Occipital lobe (tissue), 2 donors: ENCODE results near the gene FLNC. TPM values are rescaled to one million over a fixed set of nuclear protein-coding genes. Genes with fewer than 3 reads are reported as not detected.
A peak's percentile ranks its signal among the peaks of the same experiment; 100 is the strongest.

Experiments used
- DNase-seq: peaks from one replicate; lab custom pipeline; 2025; lab: John Stamatoyannopoulos, UW
- total RNA-seq: library from RNA; depleted of rRNA; stranded (reverse); fragments of >200 nt; gene quantifications from one replicate; pipeline ENCODE4 v1.2.3, GENCODE V29; 2014

FLNC gene, protein sequence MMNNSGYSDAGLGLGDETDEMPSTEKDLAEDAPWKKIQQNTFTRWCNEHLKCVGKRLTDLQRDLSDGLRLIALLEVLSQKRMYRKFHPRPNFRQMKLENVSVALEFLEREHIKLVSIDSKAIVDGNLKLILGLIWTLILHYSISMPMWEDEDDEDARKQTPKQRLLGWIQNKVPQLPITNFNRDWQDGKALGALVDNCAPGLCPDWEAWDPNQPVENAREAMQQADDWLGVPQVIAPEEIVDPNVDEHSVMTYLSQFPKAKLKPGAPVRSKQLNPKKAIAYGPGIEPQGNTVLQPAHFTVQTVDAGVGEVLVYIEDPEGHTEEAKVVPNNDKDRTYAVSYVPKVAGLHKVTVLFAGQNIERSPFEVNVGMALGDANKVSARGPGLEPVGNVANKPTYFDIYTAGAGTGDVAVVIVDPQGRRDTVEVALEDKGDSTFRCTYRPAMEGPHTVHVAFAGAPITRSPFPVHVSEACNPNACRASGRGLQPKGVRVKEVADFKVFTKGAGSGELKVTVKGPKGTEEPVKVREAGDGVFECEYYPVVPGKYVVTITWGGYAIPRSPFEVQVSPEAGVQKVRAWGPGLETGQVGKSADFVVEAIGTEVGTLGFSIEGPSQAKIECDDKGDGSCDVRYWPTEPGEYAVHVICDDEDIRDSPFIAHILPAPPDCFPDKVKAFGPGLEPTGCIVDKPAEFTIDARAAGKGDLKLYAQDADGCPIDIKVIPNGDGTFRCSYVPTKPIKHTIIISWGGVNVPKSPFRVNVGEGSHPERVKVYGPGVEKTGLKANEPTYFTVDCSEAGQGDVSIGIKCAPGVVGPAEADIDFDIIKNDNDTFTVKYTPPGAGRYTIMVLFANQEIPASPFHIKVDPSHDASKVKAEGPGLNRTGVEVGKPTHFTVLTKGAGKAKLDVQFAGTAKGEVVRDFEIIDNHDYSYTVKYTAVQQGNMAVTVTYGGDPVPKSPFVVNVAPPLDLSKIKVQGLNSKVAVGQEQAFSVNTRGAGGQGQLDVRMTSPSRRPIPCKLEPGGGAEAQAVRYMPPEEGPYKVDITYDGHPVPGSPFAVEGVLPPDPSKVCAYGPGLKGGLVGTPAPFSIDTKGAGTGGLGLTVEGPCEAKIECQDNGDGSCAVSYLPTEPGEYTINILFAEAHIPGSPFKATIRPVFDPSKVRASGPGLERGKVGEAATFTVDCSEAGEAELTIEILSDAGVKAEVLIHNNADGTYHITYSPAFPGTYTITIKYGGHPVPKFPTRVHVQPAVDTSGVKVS (N-terminal part only)
- total RNA-seq: 3.6 TPM

DNA sequence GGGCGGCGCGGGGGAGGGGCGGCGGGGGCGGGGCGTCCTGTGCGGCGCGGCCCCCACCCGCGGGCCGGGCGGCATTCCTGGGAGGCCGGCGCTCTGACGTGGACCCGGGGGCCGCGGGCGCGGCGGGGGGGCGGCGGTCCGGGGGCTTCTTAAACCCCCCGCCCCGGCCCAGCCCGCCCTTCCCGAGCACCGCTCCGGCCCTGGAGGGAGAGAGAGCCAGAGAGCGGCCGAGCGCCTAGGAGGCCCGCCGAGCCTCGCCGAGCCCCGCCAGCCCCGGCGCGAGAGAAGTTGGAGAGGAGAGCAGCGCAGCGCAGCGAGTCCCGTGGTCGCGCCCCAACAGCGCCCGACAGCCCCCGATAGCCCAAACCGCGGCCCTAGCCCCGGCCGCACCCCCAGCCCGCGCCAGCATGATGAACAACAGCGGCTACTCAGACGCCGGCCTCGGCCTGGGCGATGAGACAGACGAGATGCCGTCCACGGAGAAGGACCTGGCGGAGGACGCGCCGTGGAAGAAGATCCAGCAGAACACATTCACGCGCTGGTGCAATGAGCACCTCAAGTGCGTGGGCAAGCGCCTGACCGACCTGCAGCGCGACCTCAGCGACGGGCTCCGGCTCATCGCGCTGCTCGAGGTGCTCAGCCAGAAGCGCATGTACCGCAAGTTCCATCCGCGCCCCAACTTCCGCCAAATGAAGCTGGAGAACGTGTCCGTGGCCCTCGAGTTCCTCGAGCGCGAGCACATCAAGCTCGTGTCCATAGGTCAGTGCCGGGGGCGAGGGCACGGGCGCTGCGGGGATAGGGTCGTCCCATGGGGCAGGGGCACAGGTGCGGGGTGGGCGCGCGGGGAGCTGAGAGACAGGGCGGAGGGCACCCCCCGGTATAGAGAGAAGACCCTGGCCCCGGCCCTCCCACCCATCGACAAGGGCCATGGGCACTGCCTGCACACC lies at the start of gene FLNC:
FLNC (plus strand) TSS at position 176 of the 947 bp plus-strand sequence; CDS start at position 408, 232 bp downstream.
- no peak for DNase-seq

DNA sequence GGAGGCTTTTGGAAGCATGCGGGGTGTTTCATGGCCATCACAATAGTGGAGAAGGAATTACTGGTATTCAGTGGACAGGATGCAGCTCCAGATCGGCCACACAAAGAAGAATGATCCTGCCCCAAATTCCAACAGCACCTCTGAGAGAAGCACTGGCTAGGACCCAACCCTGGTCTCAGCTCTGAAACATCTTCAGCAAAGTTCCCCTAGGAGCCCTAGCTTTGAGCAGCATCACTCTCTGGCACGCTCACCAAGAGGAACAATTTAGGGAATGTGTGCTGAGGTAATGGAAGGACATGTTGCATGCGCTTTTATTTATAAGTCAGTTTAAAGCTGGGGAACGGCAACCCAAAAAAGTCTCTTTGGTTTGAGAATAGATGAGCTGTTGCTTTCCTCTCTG lies 49.1 kb upstream of the FLNC start:
- no peak for DNase-seq

DNA sequence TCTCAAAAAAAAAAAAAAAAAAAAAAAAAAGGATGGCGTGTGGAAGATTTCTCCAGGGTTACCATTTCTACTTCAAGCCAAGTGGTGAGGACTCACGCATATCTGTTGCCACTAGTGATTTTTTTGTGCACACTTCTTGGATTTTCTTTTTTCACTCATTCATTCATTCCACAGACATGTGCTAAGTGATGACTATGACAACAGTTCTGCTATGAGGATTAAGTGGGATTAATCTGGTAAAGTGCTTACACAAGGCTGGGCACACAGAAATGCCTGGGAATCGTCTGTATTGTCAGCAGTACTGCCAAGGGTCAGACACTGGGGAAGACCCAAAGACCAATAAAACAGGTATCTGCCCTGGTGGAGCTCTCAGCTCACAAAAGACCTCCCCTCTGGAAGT lies 48.4 kb upstream of the FLNC start:
- no peak for DNase-seq

DNA sequence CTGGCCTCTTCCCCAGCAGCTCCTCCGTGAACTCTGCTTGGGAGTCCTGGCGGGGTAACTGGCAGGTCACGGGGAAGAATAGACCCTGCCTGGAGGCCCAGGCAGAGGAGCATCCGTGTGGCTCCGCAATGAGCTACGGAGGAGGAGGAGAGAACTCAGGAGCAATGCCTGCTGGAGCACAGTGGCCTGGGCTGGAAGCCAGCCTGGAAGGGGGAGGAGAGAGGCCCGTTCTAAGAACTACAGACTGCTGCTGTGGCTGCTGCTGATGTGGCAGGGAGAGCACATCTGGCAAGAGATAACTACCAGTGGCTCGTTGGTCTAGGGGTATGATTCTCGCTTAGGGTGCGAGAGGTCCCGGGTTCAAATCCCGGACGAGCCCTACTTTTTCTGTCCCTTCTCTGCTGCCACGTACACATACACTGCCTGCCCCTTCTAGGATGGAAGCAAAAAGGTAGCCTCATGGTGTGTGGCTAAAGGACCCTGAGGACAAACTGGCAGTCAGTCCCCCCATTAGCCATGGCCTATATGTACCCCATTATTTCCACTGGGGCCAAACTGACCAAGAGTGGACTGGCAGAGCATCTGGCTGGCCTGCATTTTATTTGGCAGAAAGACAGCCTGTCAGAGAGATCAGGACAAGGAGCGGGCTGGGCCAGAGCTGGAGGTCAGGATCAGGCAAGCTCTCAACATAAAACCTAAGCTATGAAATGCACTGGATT lies 46.9 kb upstream of the FLNC start:
- peak; percentile 51 for DNase-seq

DNA sequence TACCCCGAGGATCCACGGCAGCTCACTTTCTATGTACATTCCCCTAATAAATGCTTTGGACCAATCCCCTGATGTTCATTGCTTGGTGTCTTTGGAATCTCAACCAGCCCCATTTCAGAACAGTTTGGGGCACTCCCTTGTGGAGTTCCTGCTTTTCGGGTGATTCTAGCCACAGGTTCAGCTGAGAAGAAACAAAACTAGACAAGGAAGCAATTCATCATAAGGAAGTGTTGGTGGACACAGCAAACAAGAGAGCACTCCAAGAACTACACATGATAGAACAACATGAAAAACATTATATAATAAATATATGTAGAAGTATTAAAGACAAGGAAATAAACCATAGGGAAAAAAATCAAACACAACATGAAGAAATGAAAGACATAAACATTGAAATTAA lies 44.5 kb upstream of the FLNC start:
- DNase-seq: no peak

DNA sequence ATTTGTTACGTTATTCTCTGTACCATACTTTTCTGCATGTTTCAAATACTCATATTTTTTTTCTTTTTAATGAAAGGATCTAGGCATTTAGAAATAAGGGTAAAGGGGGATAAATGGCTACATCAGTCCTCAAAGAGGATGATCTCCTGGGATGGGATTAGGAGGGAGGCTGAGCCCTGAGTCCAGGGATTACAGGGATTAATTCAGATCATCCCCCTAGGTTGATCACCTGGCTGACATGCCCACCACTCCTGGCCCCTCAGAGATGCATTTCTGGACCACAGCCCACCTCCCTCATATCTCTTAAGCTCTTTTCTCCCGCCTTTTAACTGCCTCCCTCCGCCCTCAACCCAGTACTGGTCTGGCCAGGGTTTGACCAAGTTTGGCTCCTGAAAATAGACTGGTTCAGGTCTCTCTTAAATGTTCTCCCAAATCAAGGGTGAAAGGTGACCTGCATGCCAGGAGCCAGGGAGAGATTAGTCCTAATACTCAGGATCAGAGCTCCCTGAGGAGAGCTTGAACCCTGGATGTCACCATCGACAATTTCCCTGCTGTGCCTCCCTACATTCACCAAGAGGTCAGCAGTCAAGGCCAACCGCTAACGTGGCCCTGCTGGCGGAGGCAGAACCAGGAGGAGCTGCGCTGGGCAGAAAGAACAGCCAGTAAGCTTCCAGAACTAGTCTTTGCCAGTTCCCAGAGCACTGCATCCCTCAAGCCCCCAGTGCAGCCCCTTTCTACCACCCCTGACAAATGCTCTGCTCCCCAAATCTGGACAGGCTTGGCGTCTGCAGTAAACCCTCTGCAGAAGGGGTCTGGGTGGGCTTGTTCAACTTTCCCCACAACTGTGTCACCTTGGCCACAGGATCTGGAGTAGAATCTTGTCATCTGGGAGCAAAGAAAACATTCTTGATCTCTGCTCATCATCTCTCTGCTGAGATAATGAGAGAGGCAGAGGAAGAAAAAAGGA lies 41.5 kb upstream of the FLNC start:
- no peak for DNase-seq

DNA sequence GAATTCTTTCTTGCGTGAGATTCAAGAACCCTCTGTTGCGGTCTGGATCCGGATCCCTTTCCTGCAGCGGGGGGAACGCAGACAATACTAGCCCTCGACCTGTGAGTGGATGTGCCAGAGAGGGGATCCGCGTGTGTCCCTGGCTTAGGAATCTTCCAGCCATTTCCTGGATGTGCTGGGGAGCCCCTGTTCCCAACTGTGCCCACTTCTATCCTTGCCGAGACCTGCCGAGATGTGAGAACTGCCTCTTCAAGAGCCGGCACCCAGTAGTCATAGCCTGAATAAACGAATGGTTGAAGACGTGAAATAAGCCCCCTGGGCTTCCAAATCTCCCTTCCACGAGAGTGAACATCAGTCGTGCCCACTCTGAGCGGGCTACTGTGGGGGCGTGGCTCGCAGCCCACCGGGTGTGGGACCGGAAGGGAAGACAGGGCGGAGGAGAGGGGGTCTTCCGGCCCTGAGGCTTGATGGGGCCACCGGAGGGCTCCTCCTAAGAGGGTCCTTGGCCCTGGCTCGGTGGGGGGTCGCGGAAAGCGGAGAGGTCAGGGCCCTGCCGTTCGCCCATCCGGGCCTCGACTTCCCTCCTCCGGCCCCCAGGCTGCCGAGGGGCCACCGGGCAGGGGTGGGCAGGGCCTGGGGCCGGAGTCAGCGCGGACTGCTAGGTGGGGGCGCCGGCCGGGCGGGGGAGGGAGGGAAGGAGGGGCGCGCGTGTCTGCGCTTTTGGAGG lies 39.7 kb upstream of the FLNC start:
- no peak for DNase-seq

DNA sequence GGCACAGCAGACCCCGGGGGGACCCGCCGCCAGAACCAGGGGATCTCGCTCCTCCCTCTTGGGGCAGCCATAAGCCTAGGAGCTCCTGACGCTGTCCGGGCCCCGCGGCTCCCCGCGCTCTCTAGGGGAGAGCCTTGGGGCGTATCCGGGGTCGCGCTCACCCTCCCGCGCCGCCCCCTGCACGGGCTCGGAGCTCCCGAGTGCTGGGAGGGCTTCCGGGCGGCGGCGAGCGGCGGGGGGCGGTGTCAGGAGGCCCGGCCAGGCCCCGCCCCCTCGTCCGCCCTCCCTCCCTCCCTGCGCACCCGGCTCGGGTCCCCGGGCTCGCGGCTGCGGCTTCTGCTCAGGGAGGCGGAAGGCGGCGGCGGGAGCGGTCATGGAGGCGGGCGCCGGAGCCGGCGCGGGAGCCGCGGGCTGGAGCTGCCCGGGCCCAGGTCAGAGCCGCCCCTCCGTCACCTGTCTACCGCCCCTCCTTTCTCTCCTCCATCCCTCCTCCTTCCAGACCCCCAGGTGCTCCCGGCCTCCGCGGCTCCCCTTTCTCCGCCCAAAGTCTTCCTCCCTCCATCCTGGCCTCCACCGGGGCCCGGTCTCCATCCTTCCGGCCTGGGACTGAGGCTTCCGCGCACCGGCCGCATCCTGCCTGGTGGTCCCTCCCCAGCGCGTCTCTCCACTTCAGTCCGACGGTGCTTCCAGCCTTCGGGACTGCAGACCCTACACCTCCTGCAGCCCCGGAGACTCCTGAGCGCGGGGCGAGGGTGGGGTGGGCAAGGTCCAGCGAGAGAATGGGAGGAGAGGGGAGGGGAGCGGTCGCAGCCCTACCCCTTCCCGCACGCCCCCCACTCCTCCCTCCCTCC lies 38.9 kb upstream of the FLNC start, which contains the start of gene CCDC136:
CCDC136 (plus strand) TSS at position 848 of the 851 bp plus-strand sequence. CDS start 444 bp downstream, outside the sequence.
- DNase-seq: peak; percentile 58

DNA sequence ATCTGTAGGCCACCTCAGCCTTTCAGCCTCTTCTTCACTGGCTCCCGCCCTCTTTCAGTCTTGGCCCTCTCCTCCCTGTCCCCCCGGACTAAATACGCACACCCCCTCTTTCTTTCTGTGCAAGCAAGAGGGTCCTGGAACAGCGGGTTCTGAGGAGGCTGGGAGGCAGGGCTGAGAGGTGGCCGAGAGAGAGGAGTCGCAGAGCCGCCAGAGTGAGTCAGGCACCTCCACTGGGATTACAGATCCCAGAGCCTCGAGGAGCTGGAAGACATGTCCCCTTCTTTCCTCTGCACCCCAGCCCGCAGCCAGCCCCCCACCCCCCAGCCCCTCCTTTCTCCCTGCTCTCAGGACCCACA lies 38.3 kb upstream of the FLNC start:
- DNase-seq: no peak

DNA sequence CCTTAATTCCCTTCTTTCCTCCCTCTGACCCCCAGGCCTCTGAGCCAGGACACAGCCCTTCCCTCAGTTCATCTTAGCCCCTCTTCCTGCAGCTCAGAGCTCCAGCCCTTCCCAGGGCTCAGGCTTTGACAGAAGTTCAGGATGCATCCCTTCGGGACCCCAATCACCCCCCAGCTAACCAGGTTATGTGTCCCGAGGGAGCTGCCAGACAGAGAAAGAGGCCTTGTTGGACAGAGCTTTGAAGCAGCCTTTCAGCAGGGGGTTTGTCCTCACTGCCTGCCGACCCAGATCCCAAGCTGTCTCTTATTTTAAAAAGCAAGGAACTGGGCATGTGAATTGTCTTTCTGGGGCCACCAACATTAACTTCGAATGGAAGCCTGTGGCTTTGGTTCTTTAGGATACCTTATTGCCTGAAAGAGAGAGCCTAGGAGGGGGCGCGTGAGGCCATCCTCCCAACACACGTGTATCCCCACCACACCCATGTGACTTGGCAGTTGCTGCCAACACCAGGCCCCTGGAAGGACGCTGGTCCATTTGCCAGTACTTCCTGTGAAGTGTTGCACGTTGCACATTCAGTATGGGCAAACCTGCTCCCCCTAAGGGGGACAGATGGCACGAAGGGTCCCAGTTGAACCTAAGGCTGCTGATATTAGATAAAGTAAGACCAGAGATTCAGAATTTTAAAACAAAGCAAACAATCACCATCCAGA lies 37.6 kb upstream of the FLNC start:
- no peak for DNase-seq

DNA sequence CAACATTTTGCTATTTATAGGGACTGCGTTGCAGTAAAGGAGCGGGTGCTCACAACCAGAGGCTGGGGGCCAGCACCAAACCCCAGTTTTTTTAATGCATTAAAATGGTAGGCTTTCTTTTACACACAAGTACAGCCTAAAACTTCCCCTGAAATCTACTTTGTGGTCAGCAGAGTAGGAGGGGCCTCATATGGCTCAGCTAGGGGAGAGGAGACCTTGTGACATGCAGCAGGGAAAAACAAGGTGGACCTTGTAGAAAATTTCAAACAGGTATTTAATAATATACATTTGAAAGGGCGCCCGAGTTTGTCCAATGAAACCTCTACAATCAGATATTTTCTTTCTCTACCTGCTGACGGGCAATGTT lies 37.0 kb upstream of the FLNC start:
- no peak for DNase-seq

DNA sequence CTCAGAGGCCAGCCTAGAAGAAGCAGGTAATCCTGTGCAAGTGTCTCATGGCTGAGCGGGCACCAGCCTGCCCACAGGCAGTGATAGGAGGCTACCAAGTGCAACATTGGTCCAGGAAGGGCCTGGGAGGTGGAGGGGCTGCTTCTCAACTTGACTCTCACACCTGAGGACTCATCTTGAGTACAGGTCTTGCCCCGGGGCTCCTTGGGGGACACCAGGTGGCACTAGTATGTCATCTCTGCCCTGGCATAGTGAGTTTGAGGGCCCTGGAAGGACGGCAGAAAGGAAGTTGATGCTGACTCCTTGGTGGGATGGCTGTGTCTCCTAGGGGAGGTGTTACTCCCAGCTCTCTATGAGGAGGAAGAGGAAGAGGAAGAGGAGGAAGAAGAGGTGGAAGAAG lies 36.2 kb upstream of the FLNC start:
- no peak for DNase-seq

DNA sequence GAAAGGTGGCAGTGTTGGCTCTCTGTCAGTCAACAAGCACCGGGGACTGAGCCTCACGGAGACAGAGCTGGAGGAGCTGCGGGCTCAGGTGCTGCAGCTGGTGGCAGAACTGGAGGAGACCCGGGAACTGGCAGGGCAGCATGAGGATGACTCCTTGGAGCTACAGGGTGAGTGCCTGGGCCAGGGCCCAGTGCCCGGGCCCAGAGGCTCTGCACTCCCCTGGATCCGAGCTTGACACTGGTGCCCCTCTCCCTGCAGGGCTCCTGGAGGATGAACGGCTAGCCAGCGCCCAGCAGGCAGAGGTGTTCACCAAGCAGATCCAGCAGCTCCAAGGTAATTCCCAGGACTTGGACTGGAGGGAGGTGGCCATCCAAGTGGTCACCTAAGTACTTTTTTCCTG lies 35.8 kb upstream of the FLNC start:
- no peak for DNase-seq

DNA sequence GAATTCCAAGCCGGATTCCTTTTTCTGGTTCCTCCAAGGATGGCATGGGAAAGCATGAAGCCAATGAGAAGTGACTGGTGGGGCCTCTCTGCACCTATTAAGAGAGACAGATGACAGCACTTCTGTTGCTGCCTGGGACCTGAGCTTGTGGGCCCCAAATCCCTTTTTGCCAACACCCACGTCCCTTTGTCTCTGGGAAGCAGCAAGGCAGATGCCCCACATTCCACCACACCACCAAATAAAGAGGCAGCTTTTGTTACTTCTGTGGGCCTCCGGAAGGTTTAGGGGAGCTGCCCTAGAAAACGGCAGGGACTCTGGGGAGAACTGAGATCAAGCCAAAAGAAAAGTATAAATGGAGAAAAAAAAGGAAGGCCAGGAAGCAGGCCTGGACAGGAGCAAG lies 35.1 kb upstream of the FLNC start:
- DNase-seq: no peak

DNA sequence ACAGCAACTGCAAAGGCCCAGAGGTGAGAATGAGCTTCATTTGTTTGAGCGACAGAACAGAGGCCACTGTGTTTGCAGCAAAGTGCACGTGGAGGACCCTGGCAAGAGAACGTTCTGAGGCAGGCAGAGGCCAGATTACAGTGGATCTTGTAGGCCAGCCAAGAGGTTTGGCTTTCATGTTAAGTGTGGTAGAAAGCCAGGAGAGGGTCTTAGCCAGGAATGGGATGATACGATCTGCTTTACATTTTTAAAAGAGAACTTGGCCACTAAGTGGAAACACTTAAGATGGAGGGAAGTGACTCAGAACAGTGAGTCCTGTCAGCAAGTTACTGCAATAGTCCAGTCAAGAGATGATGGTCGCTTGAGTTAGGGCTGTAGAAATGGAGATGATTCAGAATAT lies 33.9 kb upstream of the FLNC start:
- no peak for DNase-seq

DNA sequence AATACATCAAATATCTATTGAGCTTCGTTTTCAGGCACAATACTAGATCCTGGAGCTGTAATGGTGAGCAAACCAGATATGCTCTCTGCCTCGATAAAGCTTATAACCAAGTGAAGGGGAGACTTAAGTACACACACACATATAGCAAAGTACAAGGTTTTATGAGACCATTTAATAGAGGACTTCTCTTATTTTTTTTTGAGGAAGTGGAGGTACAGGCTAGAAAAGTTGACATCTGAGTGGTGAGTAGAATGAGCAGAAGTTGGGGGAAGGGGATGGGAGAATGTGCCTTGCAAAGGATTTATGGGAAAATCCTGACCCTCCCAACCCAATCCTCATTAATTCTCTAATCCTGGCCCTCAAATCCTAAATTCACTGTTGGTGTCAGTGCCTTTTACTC lies 30.8 kb upstream of the FLNC start:
- no peak for DNase-seq

DNA sequence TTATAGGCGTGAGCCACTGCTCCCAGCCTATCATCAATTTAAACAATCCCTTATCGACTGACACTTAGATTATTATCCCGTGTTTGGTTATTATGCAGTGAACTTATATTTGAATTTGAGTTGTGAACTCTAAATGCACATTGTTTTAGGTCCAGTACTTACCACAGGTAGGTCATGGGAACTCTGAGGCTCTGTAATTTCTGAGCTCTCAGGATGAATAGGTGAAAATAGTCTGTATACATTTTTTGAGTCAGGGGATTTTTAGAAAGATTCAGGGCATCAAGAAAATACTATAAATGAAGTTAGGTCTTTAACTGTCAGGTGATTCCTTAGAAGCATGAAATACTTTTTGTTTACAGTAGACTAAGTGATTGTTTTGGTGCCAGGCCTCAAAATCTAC lies 29.6 kb upstream of the FLNC start:
- DNase-seq: no peak
